Heart left ventricle (tissue), 16 donors: ENCODE data around the gene SLC8B1. TPM values are rescaled to one million over a fixed set of nuclear protein-coding genes. Genes with fewer than 3 reads are reported as not detected.
A peak's percentile ranks its signal among the peaks of the same experiment; 100 is the strongest.

Experiments used
- ATAC-seq, 4 donors: fragments of 200-7000 bp; cut with Tn5 transposase; one replicate each; pipeline ENCODE4 v1.9.1; 2020 to 2022; ENCODE audit warnings: moderate library complexity in 4 of 4, mild to moderate bottlenecking in 3 of 4, moderate number of reproducible peaks in 1 of 4
- DNase-seq, 5 donors: peaks; one replicate each; pipeline ENCODE4 v3.0.0-alpha.2; 2020
- H3K27ac ChIP-seq, 12 donors: fragments of 200-600 bp; sonication (generic) in 4 of 12; one replicate each; pipeline versions ENCODE4 v1.5.0 to v1.8.0; 2016 to 2022; ENCODE audit warnings: mild to moderate bottlenecking in 2 of 12
- H3K27me3 ChIP-seq, 9 donors: fragments of 200-600 bp; sonication (generic) in 2 of 9; one replicate each; pipeline versions ENCODE4 v1.5.1 to v1.8.0; 2016 to 2022; ENCODE audit warnings: mild to moderate bottlenecking in 3 of 9
- H3K36me3 ChIP-seq, 9 donors: fragments of 200-600 bp; sonication (generic) in 2 of 9; one replicate each; pipeline versions ENCODE4 v1.5.0 to v1.8.0; 2018 to 2022; ENCODE audit warnings: mild to moderate bottlenecking in 2 of 9
- H3K4me1 ChIP-seq, 12 donors: fragments of 200-600 bp; sonication (generic) in 4 of 12; one replicate each; pipeline versions ENCODE4 v1.5.0 to v1.8.0; 2016 to 2022; ENCODE audit warnings: mild to moderate bottlenecking in 3 of 12
- H3K4me3 ChIP-seq, 12 donors: fragments of 200-600 bp; sonication (generic) in 4 of 12; one replicate each; pipeline versions ENCODE4 v1.5.0 to v1.8.0; 2017 to 2022; ENCODE audit warnings: mild to moderate bottlenecking in 9 of 12, moderate library complexity in 4 of 12
- H3K9me3 ChIP-seq, 12 donors: fragments of 200-600 bp; sonication (generic) in 4 of 12; one replicate each; pipeline versions ENCODE4 v1.5.0 to v1.8.0; 2016 to 2022; ENCODE audit warnings: mild to moderate bottlenecking in 1 of 12
- POLR2A ChIP-seq, 2 donors: fragments of 450-650 bp; IDR thresholded peaks; one replicate each; pipeline ENCODE4 v1.6.1; 2017; ENCODE audit warnings: antibody characterized with exemption in 2 of 2, mild to moderate bottlenecking in 2 of 2, moderate library complexity in 2 of 2
- WGBS, 4 donors: extraction: QIAGEN DNeasy Blood & Tissue Kit in 2 of 4; methylation state at CpG; one replicate each; pipeline versions ENCODE4 v1.1.5 to v1.1.7; 2013 to 2018; 5-methylcytosine and 5-hydroxymethylcytosine counted together
- intact Hi-C, 10 donors: fragments of 100-400 bp; cut with DNase I; formaldehyde crosslinking; loops; one replicate each; pipeline versions ENCODE4 v1.11.1 to v1.14.2; 2022
- polyA plus RNA-seq, 2 donors: library from polyadenylated mRNA; stranded (reverse); fragments of 200-250 nt; gene quantifications; one replicate each; pipeline ENCODE4 v1.2.3, GENCODE V29; 2013
- total RNA-seq, 9 donors: library from RNA; depleted of rRNA in 2 of 9; stranded (reverse); fragments of >200 nt in 2 of 9; fragmentation: NEBNext Ultra II Directional in 3 of 9; extraction: Animal tissue kit (Norgen Biotek cat#: 25700) in 3 of 9; gene quantifications; one replicate each; pipeline versions ENCODE4 v1.1.0 to v1.2.4, GENCODE V29; 2016 to 2023
- TF ChIP-seq, protein P1 (sequence below), 12 donors: fragments of 200-600 bp; sonication (generic) in 4 of 12; IDR thresholded peaks; one replicate each; pipeline versions ENCODE4 v1.5.0 to v1.8.0; 2018 to 2022; ENCODE audit warnings: antibody characterized with exemption in 12 of 12, mild to moderate bottlenecking in 5 of 12
- donor health status: ischemic (EF 13 %, LVEDD 7.1; RV severe dilation, severe dysfunction).
- donor health status: healthy with polysubstance abuse.
- donor health status: DM: no; HTN: yes; CAD: no.
- donor health status: DM: no; HTN: no; CAD: no.
- donor health status: ischemic (EF 25% LVEDD 6.9; RV normal size, moderate dysfunction).
- donor health status: ischemic (EF 25% LVEDD 5.7; RV mildly dilated, moderate dysfunction).
- donor health status: healthy.
- donor health status: DM: yes; HTN: yes; CAD: no.
- donor health status: ischemic (EF 35%, LVEDD 5.7; RV mildly dilated, moderate dysfunction).
- donor health status: nonischemic (EF 11% LVEDD 7.7; RV severe dilation, severe dysfunction).
- donor health status: DM: yes; HTN: yes; CAD: no.
- donor health status: PGD.
- donor health status: ischemic (EF 29% LVEDD 5.4; RV normal size, mild dysfunction).
- donor health status: nonischemic (EF 23%, LVEDD 6.1; RV moderate dilation, normal function).

The SLC8B1 gene
- total and polyA plus RNA-seq, 11 donors: 8.8 to 33.2 (median 11.1) TPM

DNA sequence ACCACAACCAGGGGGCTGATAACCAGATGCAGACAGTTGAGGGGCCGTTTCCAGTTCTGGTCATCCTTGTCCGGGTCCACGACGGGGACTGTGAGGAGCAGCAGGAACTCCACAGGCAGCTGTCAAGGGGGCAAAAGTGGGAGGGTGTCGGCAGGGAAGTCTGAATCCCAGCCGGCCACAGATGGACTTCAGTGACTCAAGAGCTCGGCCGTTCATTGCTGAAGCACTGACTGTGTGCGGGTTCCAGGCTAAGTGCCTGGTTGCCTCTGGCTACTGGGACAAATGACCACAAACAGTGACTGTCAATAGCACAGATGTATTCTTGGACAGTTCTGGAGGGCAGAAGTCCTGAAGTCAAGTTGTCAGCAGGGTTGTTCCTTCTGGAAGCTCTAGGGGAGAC lies 19.6 kb downstream of the SLC8B1 start:
- H3K4me1 ChIP-seq: peaks cover 0 to 4% (median 0%) of the 10 kb centered on the region in 12 donors
- H3K36me3 ChIP-seq: peaks cover 0 to 99% (median 69%) of the 10 kb centered on the region in 9 donors
- WGBS, 4 donors: 76 to 90% (median 85%) methylated on average over 7 to 9 of the region's 9 CpGs
- H3K9me3 ChIP-seq: no peaks in the 10 kb centered on the region
- no peaks in the 10 kb centered on the region for H3K27me3 ChIP-seq
- peak in 3 of 4 donors; percentile 5 to 72 (median 36) for ATAC-seq
- intact Hi-C loops: loop anchor here in 5 of 10 donors (5.0 to 10.0 kb wide), 5 partner anchors 109 to 599 kb away; partner anchors contain the start of gene SDSL (in 1 of the 5)
- TF ChIP-seq, protein P1, sequence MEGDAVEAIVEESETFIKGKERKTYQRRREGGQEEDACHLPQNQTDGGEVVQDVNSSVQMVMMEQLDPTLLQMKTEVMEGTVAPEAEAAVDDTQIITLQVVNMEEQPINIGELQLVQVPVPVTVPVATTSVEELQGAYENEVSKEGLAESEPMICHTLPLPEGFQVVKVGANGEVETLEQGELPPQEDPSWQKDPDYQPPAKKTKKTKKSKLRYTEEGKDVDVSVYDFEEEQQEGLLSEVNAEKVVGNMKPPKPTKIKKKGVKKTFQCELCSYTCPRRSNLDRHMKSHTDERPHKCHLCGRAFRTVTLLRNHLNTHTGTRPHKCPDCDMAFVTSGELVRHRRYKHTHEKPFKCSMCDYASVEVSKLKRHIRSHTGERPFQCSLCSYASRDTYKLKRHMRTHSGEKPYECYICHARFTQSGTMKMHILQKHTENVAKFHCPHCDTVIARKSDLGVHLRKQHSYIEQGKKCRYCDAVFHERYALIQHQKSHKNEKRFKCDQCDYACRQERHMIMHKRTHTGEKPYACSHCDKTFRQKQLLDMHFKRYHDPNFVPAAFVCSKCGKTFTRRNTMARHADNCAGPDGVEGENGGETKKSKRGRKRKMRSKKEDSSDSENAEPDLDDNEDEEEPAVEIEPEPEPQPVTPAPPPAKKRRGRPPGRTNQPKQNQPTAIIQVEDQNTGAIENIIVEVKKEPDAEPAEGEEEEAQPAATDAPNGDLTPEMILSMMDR (IDR thresholded peaks at IDR 0.05): no peak
- no peak for TF ChIP-seq POLR2A (IDR thresholded peaks at IDR 0.05)
- no peak overlapping the region for H3K4me3 ChIP-seq
- peak in 2 of 5 donors; percentile 51 for DNase-seq
- H3K27ac ChIP-seq: peak overlapping the region in 2 of 12 donors; percentile 6 to 30

DNA sequence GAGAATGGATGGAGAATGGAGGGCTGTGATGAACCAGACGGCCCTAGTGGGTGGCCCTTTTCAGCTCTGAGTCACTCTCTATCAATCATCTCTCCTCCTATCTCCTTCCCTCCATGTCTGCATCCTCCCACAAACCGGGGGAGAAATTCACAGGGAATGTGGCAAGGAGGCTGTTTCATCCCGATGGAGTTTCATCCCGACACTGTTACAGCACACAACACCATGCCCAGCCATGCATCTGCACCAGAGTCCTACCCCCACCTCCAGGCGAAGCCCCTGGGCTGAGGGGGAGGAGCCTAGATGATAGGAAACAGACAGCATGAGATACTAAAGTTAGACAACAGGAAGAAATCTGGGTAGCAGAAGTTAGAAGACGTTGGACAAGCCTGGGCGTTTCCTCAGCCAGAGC lies 20.8 kb downstream of the SLC8B1 start:
- 68 to 77% (median 73%) methylated on average over 7 of the region's 7 CpGs for WGBS, 4 donors

DNA sequence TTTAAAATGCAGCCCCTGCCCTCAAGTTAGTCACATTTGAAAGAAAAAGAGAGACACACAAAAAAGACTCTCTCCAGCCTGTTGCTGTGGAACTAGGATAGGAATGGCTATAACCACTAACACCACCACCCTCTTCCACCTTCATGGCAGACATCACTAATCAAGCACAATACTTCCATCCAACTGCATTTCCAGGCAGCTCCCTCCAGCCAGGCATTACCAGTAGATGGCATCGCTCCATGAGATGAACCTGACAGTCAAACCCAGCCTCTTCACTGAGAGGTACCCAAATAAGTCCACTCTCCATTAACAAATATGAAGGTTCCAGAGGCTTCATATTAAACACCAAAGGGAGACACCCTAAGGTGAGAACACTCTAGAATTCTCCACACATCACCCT lies 24.4 kb downstream of the SLC8B1 start:
- H3K27ac ChIP-seq: no peak overlapping the region
- H3K27me3 ChIP-seq: no peaks in the 10 kb centered on the region
- intact Hi-C loops: loop anchor here in 7 of 10 donors (5.0 to 10.0 kb wide), 6 partner anchors 112 to 604 kb away; partner anchors contain the start of gene SDSL (in 2 of the 7)
- H3K36me3 ChIP-seq: peaks cover 0 to 100% (median 76%) of the 10 kb centered on the region in 9 donors
- DNase-seq (no peak), ATAC-seq (no peak)
- TF ChIP-seq, protein P1 (IDR thresholded peaks at IDR 0.05): no peak
- no peak for TF ChIP-seq POLR2A (IDR thresholded peaks at IDR 0.05)
- no peak overlapping the region for H3K4me3 ChIP-seq
- H3K4me1 ChIP-seq: peaks cover 0 to 4% (median 0%) of the 10 kb centered on the region in 12 donors
- H3K9me3 ChIP-seq: no peaks in the 10 kb centered on the region
- WGBS, 4 donors: 100% methylated on average over 1 of the region's 1 CpG

More for the DNA sequence above, 20.8 kb downstream of the SLC8B1 start:
- TF ChIP-seq, protein P1 (IDR thresholded peaks at IDR 0.05): no peak
- no peak for TF ChIP-seq POLR2A (IDR thresholded peaks at IDR 0.05)
- Histone ChIP-seq H3K27me3 (no peaks in the 10 kb centered on the region), H3K9me3 (no peaks in the 10 kb centered on the region), H3K36me3 (peaks cover 0 to 99% (median 74%) of the 10 kb centered on the region in 9 donors), H3K4me3 (no peak overlapping the region), H3K27ac (no peak overlapping the region), H3K4me1 (peaks cover 0 to 4% (median 0%) of the 10 kb centered on the region in 12 donors)
- intact Hi-C loops: loop anchor here in 7 of 10 donors (5.0 to 10.0 kb wide), 6 partner anchors 108 to 601 kb away; partner anchors contain the start of gene SDSL (in 2 of the 7)
- DNase-seq (no peak), ATAC-seq (peak in 1 of 4 donors; percentile 36)

DNA sequence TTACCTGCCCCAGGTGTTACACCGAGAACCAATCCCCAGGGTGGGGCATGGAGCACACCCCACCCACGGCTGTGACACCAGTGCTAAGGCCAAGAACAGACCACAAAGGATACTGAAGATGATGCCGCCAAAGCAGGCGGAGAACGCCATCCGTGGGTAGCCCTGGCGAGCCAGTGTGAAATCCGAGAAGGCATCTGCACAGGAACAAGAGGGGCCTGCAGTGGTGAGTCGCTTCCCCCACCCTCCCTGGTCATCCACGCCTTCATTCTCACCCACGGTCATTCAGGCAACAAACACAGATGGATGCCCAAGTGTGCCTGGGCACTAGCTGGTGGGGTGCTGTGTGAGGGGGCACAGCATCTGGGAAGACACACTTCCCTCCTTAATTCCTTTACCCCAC lies 28.5 kb downstream of the SLC8B1 start:
- 86 to 90% (median 88%) methylated on average over 11 of the region's 11 CpGs for WGBS, 4 donors
- ATAC-seq (no peak), DNase-seq (no peak)
- Histone ChIP-seq H3K27me3 (no peaks in the 10 kb centered on the region), H3K27ac (no peak overlapping the region), H3K4me1 (no peaks in the 10 kb centered on the region), H3K36me3 (peaks cover 0 to 94% (median 82%) of the 10 kb centered on the region in 9 donors), H3K4me3 (no peak overlapping the region), H3K9me3 (no peaks in the 10 kb centered on the region)
- TF ChIP-seq POLR2A (IDR thresholded peaks at IDR 0.05): no peak
- TF ChIP-seq, protein P1 (IDR thresholded peaks at IDR 0.05): no peak
- intact Hi-C loops: no loop called here
